ENCODE measurements around the gene TMCC1. TPM values are rescaled to one million over a fixed set of nuclear protein-coding genes. Genes with fewer than 3 reads are reported as not detected.
A peak's percentile ranks its signal among the peaks of the same experiment; 100 is the strongest.

Gene TMCC1
- total RNA-seq, 1 donor from 2014 or later, result 19.2 TPM

DNA sequence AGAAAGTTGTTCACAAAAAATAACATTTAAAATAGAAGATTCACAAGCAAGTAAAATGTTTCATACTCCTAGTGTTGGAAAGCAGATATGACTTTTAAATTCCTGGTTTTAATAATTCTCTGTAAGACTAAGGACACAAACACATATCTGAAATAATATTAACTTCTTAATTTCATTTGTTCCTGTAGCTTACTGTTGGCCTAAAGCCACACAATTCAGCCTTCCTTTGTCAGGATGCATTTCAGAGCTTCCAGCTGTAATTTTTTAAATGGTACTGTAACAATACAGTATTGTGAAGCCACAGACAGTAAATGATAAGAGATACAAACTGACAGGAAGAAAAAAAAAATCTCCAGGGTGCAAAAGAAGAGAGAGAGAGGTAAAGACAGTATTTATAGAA is 84.2 kb downstream of the TMCC1 start:
- no peak overlapping the region for H3K4me3 Mint-ChIP-seq
- peaks cover 2% of the 10 kb centered on the region for H3K36me3 Mint-ChIP-seq (ENCODE audit: low read depth)
- intact Hi-C loops (cut with micrococcal nuclease), result no loop called here
- no peaks in the 10 kb centered on the region for H3K4me1 Mint-ChIP-seq
- no peaks in the 10 kb centered on the region for H3K9me3 Mint-ChIP-seq
- no peak overlapping the region for H3K27ac Mint-ChIP-seq
- DNase-seq, result no peak
- no peaks in the 10 kb centered on the region for H3K27me3 Mint-ChIP-seq

DNA sequence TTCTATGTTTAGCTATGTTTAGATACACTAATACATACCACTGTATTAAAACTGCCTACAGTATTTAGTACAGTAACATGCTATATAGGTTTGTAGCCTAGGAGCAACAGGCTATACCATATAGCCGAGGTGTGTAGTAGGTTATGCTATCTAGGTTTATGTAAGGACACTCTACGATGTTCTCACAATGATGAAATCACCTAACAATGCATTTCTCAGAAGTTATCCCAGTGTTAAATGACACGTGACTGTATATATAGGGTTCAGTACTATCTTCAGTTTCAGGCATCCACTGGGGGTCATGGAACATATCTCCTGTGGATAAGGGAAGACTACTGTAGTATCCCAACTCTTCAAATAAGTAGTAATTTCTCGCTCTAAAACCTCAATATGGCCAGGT is 97.4 kb downstream of the TMCC1 start:
- Mint-ChIP-seq H3K4me1 (peaks cover 9% of the 10 kb centered on the region), H3K27ac (no peak overlapping the region), H3K9me3 (no peaks in the 10 kb centered on the region), H3K4me3 (no peak overlapping the region), H3K27me3 (no peaks in the 10 kb centered on the region), H3K36me3 (ENCODE audit: low read depth) (no peaks in the 10 kb centered on the region)
- DNase-seq, result no peak
- intact Hi-C loops (cut with micrococcal nuclease), result no loop called here

DNA sequence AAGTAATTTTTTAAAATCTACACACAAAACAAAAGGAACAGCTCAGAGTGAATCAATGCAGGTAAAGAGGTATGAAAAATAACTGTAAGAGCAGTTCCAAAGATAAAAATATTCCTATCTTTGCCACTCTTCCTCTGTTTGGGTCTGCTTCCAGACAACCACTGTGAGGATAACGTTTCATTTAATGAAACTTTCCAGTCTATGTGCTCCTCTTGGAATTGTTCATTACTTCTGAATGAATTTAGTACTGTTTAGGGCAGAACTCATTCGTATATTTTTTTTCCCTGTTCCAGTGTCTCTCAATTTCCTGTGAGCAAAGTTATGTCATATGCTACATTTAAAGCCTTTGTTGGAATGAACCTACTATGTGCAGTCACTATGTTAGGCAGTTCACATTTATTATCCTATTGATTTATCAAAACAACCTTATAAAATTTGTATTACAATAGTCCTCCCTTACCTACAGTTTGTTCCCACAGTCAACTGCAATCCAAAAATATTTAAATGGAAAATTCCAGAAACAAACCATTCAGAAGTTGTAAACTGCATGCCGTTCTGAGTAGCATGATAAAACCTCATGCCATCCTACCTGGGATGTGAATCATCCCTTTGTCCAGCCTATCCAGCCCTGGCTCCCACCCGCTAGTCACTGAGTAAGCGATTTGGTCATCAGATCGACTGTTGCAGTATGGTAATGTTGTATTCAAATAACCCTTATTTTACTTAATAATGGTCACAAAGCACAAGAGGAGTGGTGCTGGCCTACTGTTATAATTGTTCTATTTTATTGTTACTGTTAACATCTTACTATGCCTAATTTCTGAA is 98.1 kb downstream of the TMCC1 start:
- Mint-ChIP-seq H3K27ac (no peak overlapping the region), H3K4me3 (no peak overlapping the region), H3K9me3 (no peaks in the 10 kb centered on the region), H3K36me3 (ENCODE audit: low read depth) (no peaks in the 10 kb centered on the region), H3K4me1 (peaks cover 9% of the 10 kb centered on the region), H3K27me3 (no peaks in the 10 kb centered on the region)
- intact Hi-C loops (cut with micrococcal nuclease), result no loop called here
- DNase-seq, result no peak

DNA sequence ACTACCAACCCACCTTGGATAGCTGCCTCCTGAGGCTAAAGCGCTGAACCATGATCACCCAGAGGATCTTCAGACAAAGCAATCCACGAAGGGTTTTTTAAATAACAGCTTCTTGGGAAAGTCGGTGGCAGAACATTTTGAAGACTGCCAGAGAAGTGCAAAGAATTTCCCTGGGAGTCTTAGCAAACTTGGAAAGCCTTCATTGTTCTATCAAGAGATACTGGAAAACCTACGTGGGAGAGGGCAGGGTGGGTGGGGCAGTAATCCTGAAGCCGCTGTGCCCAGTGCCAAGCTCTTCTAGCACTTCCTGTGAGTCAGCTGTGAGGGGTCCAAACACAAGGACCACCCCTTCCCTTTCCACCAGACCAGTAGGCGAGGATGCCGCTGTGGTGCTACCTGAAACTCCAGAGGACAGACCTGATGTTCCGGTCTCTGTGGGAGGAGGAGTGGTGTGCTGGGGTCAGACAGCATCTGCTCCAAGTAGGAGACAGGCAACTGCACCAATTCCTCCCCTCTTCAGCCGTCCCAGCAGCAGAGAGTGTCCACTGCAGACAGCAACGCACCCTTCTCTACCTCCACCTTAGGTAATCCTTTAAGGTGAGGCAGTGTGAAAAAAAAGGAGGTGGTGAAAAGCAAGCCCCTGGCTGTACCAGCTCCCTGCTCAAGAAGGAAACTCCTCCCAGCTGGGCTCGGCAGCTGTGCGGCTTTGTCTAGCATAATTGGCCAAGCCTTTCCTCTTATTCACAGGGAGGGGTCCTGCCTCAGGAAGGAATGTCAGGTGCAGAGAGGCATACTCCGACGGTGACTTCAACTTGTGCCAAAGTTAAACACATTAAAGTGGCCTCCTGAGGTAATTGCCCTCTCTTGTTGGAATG is 99.0 kb downstream of the TMCC1 start:
- Mint-ChIP-seq H3K27ac (no peak overlapping the region), H3K27me3 (no peaks in the 10 kb centered on the region), H3K4me3 (no peak overlapping the region), H3K36me3 (ENCODE audit: low read depth) (no peaks in the 10 kb centered on the region), H3K4me1 (peaks cover 9% of the 10 kb centered on the region), H3K9me3 (no peaks in the 10 kb centered on the region)
- intact Hi-C loops (cut with micrococcal nuclease), result no loop called here
- peak; percentile 61 for DNase-seq

DNA sequence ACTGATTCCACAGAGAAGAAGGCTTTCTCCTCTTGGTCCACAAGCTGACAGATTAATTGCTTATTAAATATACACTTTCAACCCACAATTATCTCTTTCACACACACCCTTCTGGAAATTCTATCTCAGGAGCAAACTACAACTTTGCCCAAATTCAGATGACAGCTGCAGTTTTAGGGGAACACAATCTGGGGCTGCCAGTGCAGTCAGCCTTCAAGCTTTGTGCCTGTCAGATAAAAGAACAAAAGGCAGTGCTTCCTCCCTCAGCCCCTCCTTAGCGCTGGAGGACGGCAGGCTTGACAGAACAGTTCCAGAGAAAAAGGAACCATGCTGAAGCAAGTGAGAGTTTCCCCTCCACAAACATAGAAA is 99.6 kb downstream of the TMCC1 start:
- DNase-seq, result no peak
- Mint-ChIP-seq H3K27ac (no peak overlapping the region), H3K4me3 (no peak overlapping the region), H3K27me3 (no peaks in the 10 kb centered on the region), H3K36me3 (ENCODE audit: low read depth) (no peaks in the 10 kb centered on the region), H3K4me1 (peaks cover 9% of the 10 kb centered on the region), H3K9me3 (no peaks in the 10 kb centered on the region)
- intact Hi-C loops (cut with micrococcal nuclease), result no loop called here

DNA sequence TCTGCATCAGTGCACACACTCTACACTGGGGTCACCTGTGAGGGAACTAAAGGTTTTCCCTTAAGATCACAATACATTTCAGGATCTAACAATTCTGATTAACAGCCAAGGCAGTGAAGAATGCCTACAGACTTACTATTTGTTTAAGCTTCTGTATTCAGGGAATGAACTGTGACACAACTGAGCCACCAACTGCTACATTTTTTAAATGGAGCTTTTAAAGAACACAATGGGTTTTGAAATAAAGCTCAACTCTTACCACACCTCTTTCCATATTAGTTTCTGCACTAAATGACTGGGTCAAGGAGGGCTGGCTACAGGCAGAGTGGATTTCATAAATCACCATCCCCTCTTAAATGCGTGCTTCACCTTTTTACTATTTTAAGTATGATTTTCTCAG is 100.2 kb downstream of the TMCC1 start:
- no peaks in the 10 kb centered on the region for H3K9me3 Mint-ChIP-seq
- no peak overlapping the region for H3K27ac Mint-ChIP-seq
- H3K27me3 Mint-ChIP-seq, result no peaks in the 10 kb centered on the region
- peaks cover 9% of the 10 kb centered on the region for H3K4me1 Mint-ChIP-seq
- no peaks in the 10 kb centered on the region for H3K36me3 Mint-ChIP-seq (ENCODE audit: low read depth)
- intact Hi-C loops (cut with micrococcal nuclease), result no loop called here
- no peak overlapping the region for H3K4me3 Mint-ChIP-seq
- DNase-seq, result no peak

DNA sequence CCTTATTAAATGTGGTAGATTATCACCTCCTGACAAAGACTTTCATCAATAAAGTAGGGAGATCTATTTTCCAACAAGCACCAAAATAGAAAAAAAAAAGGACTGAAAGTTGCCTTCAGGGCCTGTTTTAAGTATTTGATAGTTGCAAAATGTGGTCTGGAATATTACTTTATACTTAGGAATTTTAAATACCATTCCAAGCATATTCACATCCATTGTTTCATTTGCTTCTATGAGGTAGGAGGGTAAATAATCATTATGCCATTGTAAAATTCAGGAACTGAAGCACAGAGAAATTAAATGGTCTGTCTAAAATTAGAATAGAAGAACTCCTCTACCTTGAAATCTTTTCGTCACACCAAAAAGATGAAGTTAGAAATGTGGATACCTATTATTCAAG is 110.0 kb downstream of the TMCC1 start:
- H3K36me3 Mint-ChIP-seq (ENCODE audit: low read depth), result peaks cover 1% of the 10 kb centered on the region
- no peak for DNase-seq
- intact Hi-C loops (cut with micrococcal nuclease), result no loop called here
- peaks cover 5% of the 10 kb centered on the region for H3K9me3 Mint-ChIP-seq
- H3K27me3 Mint-ChIP-seq, result no peaks in the 10 kb centered on the region
- no peak overlapping the region for H3K27ac Mint-ChIP-seq
- H3K4me1 Mint-ChIP-seq, result no peaks in the 10 kb centered on the region
- no peak overlapping the region for H3K4me3 Mint-ChIP-seq

DNA sequence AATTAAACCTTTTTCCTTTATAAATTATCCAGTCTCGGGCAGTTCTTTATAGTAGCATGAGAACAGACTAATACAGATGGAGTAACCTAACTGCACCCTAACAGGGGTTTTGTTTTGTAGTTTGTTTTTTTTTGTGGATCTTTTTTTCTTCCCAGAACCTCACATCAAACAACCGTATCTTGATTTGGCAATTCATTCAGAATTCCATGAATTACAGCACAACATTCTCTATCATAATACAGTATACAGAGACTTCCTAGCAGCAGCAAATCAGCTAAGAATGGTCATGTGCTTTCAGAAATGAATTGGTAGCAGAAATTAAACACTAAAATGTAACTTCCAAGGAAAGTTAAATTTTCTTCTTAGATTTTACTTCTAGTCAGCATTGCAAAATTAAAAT is 114.6 kb downstream of the TMCC1 start:
- Mint-ChIP-seq H3K27me3 (no peaks in the 10 kb centered on the region), H3K36me3 (ENCODE audit: low read depth) (peaks cover 1% of the 10 kb centered on the region), H3K9me3 (peaks cover 5% of the 10 kb centered on the region), H3K4me3 (no peak overlapping the region), H3K27ac (no peak overlapping the region), H3K4me1 (no peaks in the 10 kb centered on the region)
- DNase-seq, result no peak
- intact Hi-C loops (cut with micrococcal nuclease), result no loop called here

DNA sequence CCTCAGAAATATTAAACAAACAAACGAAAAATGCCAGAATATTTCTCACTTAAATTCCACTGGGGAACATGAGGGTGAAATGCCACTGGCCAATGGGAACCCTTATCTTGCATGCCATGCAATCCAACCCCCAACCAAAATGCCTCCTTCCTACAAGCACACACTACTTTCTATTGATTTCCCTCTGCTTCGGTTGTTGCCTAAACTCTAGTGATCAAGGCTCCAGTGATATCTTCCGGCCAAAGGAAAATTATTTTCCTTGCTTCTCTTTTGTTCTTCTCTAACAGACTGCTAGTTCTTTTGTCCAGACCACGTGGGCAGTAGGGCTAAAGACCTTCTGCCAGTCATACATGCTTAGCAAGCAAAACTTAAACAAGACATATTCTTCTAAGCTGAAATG is 115.7 kb downstream of the TMCC1 start:
- intact Hi-C loops (cut with micrococcal nuclease), result no loop called here
- H3K9me3 Mint-ChIP-seq, result peaks cover 5% of the 10 kb centered on the region
- peaks cover 1% of the 10 kb centered on the region for H3K36me3 Mint-ChIP-seq (ENCODE audit: low read depth)
- DNase-seq, result no peak
- H3K4me3 Mint-ChIP-seq, result no peak overlapping the region
- no peak overlapping the region for H3K27ac Mint-ChIP-seq
- H3K27me3 Mint-ChIP-seq, result no peaks in the 10 kb centered on the region
- no peaks in the 10 kb centered on the region for H3K4me1 Mint-ChIP-seq

DNA sequence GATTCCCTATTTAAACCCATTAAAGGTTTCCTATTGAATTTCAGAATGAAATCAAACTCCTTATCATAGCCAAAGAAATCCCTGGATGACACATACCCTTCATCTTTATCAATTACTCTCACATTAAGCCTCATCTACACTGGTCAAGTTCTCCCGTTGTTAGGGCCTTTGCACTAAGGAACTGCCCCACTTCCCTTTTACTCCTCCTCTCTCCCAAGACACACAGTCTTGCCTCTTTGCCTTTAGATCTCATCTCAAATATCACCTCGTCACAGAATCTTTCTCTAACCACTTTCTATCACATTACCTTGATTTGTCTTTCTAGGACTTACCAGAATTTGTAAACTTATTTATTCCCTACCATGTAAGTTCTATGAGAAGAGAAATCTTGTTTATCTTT is 117.6 kb downstream of the TMCC1 start:
- intact Hi-C loops (cut with micrococcal nuclease), result no loop called here
- Mint-ChIP-seq H3K9me3 (peaks cover 5% of the 10 kb centered on the region), H3K4me3 (no peak overlapping the region), H3K4me1 (no peaks in the 10 kb centered on the region), H3K27ac (no peak overlapping the region), H3K27me3 (no peaks in the 10 kb centered on the region), H3K36me3 (ENCODE audit: low read depth) (peaks cover 1% of the 10 kb centered on the region)
- no peak for DNase-seq

DNA sequence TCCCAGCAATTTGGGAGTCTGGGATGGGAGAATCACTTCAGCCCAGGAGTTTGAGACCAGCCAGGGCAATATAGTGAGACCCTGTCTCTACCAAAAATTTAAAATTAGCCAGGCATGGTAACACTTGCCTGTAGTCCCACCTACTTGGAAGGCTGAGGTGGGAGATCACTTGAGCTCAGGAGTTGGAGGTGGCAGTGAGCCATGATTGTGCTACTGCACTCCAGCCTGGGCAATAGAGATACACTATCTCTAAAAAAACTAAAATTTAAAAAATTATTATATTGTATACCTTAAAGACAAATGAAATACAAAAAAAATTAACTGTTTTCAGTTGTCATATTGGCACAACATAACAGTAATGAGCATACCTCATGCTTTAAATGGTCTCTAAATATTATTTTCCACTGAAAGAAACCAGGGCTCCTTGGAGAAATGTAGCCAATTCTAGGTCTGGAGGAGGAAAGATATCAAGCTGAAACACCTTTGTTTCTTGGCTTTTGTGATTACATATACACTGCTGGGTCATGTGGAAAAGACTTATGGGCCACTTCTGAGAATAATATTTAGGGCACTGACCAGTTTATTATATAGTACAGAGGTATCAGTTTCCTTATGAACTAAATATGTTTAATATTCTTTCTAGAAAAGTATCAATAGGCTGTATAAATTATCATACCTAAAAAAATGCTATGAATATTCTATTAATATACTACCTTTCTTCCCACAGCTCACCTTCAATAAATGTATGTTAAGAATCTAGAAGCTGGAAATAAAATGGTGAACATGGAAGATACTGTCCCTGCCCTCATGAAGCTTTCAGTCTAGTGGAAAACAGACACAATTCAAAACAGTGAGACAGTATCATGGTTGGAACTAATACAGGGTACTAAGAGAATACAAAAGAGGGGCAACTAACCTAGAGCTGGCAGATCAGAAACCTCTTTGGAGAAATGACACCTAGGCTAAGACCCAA is 119.5 kb downstream of the TMCC1 start:
- H3K27ac Mint-ChIP-seq, result no peak overlapping the region
- peaks cover 1% of the 10 kb centered on the region for H3K36me3 Mint-ChIP-seq (ENCODE audit: low read depth)
- DNase-seq, result no peak
- no peaks in the 10 kb centered on the region for H3K4me1 Mint-ChIP-seq
- intact Hi-C loops (cut with micrococcal nuclease), result no loop called here
- peaks cover 4% of the 10 kb centered on the region for H3K9me3 Mint-ChIP-seq
- H3K4me3 Mint-ChIP-seq, result no peak overlapping the region
- no peaks in the 10 kb centered on the region for H3K27me3 Mint-ChIP-seq

DNA sequence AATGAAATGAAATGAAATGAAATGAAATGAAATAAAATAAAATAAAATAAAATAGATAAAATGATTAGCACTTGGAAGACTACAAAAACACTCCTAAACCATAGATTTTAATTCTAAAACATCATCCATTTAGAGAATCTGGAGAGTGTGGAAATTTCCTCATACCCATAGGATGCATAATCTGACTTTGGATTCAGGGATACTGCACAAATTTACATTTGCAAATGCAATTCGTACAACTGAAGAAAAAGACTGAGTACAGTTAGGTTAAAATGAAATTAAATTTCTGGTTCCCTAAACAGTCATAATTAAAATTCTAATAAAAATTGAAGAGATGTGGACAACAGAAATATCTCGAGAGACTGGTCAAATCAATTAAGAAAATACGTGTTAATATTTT is 122.9 kb downstream of the TMCC1 start:
- Mint-ChIP-seq H3K36me3 (ENCODE audit: low read depth) (no peaks in the 10 kb centered on the region), H3K4me1 (no peaks in the 10 kb centered on the region), H3K27me3 (no peaks in the 10 kb centered on the region), H3K9me3 (no peaks in the 10 kb centered on the region), H3K4me3 (no peak overlapping the region), H3K27ac (no peak overlapping the region)
- no peak for DNase-seq
- intact Hi-C loops (cut with micrococcal nuclease), result no loop called here

DNA sequence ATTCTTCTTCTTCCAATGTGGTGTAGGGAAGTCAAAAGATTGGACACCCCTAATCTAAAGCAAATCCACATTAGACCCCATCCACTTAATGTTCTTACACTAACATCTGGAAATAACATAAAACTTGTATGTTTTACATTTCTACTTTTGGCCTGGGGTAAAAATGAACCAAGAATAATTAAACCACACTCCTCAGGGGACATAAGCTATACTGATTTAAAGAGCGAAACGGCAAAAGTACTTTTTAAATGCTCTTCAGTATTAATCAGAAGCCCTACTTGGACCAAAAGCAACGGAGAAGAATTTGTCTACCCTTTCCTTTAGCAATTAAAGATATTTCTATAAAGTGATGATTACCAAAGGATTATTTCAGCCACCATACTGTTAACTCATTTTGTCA is 123.9 kb downstream of the TMCC1 start:
- Mint-ChIP-seq H3K4me1 (no peaks in the 10 kb centered on the region), H3K27ac (no peak overlapping the region), H3K36me3 (ENCODE audit: low read depth) (no peaks in the 10 kb centered on the region), H3K4me3 (no peak overlapping the region), H3K9me3 (no peaks in the 10 kb centered on the region), H3K27me3 (no peaks in the 10 kb centered on the region)
- no peak for DNase-seq
- intact Hi-C loops (cut with micrococcal nuclease), result no loop called here

DNA sequence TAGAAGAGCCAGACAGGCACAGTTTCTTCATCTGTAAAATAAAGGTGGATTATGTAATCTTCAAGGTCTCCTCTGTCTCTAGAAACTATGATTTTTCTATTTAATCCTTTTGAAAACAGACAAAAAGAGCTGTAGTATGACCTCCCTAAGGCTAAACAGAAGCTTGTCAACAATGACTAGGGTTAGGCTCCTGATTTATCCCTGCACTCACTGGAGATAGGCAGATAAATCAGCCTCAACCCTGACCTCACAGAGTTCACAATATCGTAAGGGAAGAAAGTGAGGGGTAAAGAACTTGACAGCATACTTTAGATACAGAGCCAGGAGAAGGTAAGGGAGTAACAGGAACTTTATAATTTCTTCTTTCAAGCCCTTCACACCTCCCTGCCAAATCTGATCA is 124.8 kb downstream of the TMCC1 start:
- intact Hi-C loops (cut with micrococcal nuclease), result no loop called here
- H3K36me3 Mint-ChIP-seq (ENCODE audit: low read depth), result no peaks in the 10 kb centered on the region
- no peaks in the 10 kb centered on the region for H3K4me1 Mint-ChIP-seq
- H3K9me3 Mint-ChIP-seq, result no peaks in the 10 kb centered on the region
- H3K27me3 Mint-ChIP-seq, result no peaks in the 10 kb centered on the region
- H3K4me3 Mint-ChIP-seq, result no peak overlapping the region
- no peak overlapping the region for H3K27ac Mint-ChIP-seq
- no peak for DNase-seq
